Ovary (tissue), 9 donors: ENCODE results near the gene TNIP1. TPM values are rescaled to one million over a fixed set of nuclear protein-coding genes. Genes with fewer than 3 reads are reported as not detected.

Experiments used
- DNase-seq, 5 donors: peaks; one replicate each; pipeline ENCODE4 v3.0.0-alpha.2; 2019 to 2020
- H3K27ac ChIP-seq, 2 donors: fragments of 200-600 bp; one replicate each; pipeline versions ENCODE4 v1.5.1 to v1.8.0; 2019 to 2022
- H3K27me3 ChIP-seq: fragments of 200-600 bp; one replicate; pipeline ENCODE4 v1.8.0; 2022
- H3K36me3 ChIP-seq: fragments of 200-600 bp; sonication (generic); one replicate; pipeline ENCODE4 v1.5.1; 2019
- H3K4me1 ChIP-seq: one replicate; pipeline ENCODE4 v1.8.1; 2013; ENCODE audit warnings: mild to moderate bottlenecking, moderate library complexity; ENCODE audit not compliant: insufficient read depth
- H3K4me3 ChIP-seq: fragments of 200-600 bp; sonication (generic); one replicate; pipeline ENCODE4 v1.5.1; 2017
- H3K9me3 ChIP-seq, 2 donors: fragments of 200-600 bp in 1 of 2; sonication (generic) in 1 of 2; one replicate each; pipeline versions ENCODE4 v1.5.1 to v1.8.1; 2013 to 2019; ENCODE audit warnings: mild to moderate bottlenecking in 1 of 2, moderate library complexity in 1 of 2
- CTCF ChIP-seq, 3 donors: fragments of 450-650 bp in 2 of 3; fragments of 200-600 bp in 1 of 3; IDR thresholded peaks; one replicate each; pipeline versions ENCODE4 v1.5.1 to v1.8.0; 2016 to 2022; ENCODE audit warnings: antibody characterized with exemption in 3 of 3, mild to moderate bottlenecking in 1 of 3
- EP300 ChIP-seq: sonication (generic); formaldehyde crosslinking; IDR thresholded peaks from one replicate; pipeline ENCODE4 v1.6.1; 2017; ENCODE audit warnings: antibody characterized with exemption
- POLR2A ChIP-seq: fragments of 450-650 bp; IDR thresholded peaks from one replicate; pipeline ENCODE4 v1.6.1; 2017; ENCODE audit warnings: antibody characterized with exemption, mild to moderate bottlenecking, moderate library complexity
- WGBS, 3 donors: extraction: QIAGEN DNeasy Blood & Tissue Kit in 1 of 3; methylation state at CpG; one replicate each; pipeline versions ENCODE4 v1.1.5 to v1.1.7; 2013 to 2017; 5-methylcytosine and 5-hydroxymethylcytosine counted together
- intact Hi-C, 4 donors: fragments of 100-400 bp; cut with DNase I; formaldehyde crosslinking; loops; one replicate each; pipeline versions ENCODE4 v1.11.0 to v1.15.1; 2022 to 2023
- polyA plus RNA-seq, 2 donors: library from polyadenylated mRNA; stranded (reverse); fragments of 200-250 nt in 1 of 2; fragments of 350-450 nt in 1 of 2; fragmentation: Illumina TruSeq in 1 of 2; extraction: RNeasy Lipid Tissue Mini Kit (QIAGEN cat#74804) in 1 of 2; gene quantifications; one replicate each; pipeline ENCODE4 v1.2.3, GENCODE V29; 2013 to 2014
- total RNA-seq, 7 donors: library from RNA; depleted of rRNA in 2 of 7; stranded (reverse); fragments of >200 nt in 2 of 7; fragmentation: NEBNext Ultra II Directional in 3 of 7; extraction: Animal tissue kit (Norgen Biotek cat#: 25700) in 3 of 7; gene quantifications; one replicate each; pipeline versions ENCODE4 v1.1.0 to v1.2.4, GENCODE V29; 2016 to 2023
- donor health status: DM: no; HTN: no; CAD: no; lungs with moderate emphysema.
- donor health status: DM: no; HTN: no; CAD: no.
- donor health status: Bipolar disorder and iron deficiency.
- donor health status: DM: yes; HTN: yes; CAD: no.
- donor health status: DM: no; HTN: no; CAD: no.
- donor health status: DM: yes; HTN: yes; CAD: no.

Gene TNIP1
- total and polyA plus RNA-seq, 9 donors = 39.4 to 89.7 (median 60.6) TPM

DNA sequence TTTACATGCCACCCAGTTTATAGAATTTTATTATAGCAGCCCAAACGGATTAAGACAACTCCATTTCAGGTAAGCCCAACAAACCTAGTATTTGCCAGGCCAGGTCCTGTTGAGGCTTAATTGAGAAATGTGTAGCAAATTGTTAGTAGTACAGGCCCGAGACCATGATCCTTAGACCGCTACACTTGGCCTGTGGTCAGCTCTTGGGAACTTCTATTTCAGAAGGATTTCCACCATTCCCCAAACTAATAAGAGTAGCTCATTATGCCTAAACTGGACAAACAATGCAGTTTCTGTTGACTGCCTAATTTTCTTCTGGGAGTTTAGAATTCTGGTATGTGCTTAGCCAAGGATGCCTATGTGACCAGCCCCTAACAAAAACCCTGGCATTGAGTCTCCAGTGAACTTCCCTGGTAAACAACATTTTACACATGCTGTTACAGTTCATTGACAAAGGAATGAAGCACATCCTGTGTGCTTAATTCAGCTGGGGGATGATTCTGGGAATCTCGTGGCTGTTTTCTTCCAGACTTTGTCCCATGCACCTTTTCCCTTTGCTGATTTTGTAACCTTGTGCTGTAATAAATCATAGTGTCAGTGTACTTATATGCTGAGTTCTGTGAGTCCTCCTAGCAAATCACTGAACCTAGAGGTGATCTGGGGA lies 66.0 kb downstream of the TNIP1 start:
- H3K9me3 ChIP-seq = no peaks in the 10 kb centered on the region
- TF ChIP-seq EP300 (no peak), CTCF (IDR thresholded peaks at IDR 0.05) (no peak), POLR2A (no peak)
- H3K36me3 ChIP-seq = no peaks in the 10 kb centered on the region
- no peaks in the 10 kb centered on the region for H3K27me3 ChIP-seq
- H3K4me1 ChIP-seq = no peaks in the 10 kb centered on the region
- intact Hi-C loops = no loop called here
- no peak for DNase-seq
- H3K27ac ChIP-seq = no peak overlapping the region
- WGBS, 3 donors = 62 to 69% (median 66%) methylated on average over 4 of the region's 4 CpGs
- H3K4me3 ChIP-seq = no peak overlapping the region

DNA sequence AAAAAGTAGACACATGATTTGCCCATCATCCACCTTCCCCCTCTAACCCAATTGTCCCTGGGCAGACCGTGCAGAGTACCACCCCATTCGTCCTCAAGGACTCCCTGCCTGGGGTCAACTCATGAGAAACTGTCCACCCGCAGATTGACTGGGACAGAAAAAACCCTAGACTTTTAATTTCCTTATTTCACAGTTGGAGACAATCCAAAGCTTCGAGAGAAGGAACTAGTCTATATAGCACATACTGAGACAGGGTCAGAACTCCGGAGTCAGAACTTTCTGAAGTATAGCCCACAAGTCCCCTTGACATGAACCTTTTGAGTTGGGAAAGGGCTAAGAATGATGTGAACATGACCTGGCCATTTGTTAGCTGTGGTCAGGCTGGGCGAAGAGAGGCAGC lies 68.0 kb downstream of the TNIP1 start:
- Histone ChIP-seq H3K4me1 (peaks cover 3% of the 10 kb centered on the region), H3K27me3 (no peaks in the 10 kb centered on the region), H3K9me3 (no peaks in the 10 kb centered on the region), H3K27ac (no peak overlapping the region), H3K4me3 (no peak overlapping the region), H3K36me3 (no peaks in the 10 kb centered on the region)
- TF ChIP-seq CTCF (IDR thresholded peaks at IDR 0.05) (no peak), EP300 (no peak), POLR2A (no peak)
- DNase-seq = no peak
- intact Hi-C loops = no loop called here
- 88 to 91% (median 90%) methylated on average over 6 of the region's 6 CpGs for WGBS, 3 donors

DNA sequence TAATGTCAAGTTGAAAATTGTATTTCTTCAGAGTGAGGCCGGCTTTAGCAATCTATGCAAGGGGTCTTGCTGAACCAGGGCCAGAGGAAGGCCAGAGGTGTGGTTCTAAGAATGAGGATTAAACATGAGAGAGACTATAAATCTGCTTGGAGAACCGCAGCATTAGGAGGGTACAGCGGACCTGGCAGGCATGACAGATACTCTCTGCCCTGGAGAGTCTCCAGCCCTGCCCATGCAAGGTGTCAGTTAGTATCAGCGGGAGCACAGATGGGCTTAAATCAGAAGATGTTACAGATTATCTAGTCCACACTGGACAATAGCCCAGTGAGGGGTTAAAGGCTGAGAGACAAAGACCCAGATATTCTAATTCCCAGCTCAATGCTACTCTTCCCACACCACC lies 71.9 kb downstream of the TNIP1 start:
- Histone ChIP-seq H3K4me3 (no peak overlapping the region), H3K9me3 (no peaks in the 10 kb centered on the region), H3K27me3 (no peaks in the 10 kb centered on the region), H3K4me1 (peaks cover 24% of the 10 kb centered on the region), H3K27ac (no peak overlapping the region), H3K36me3 (no peaks in the 10 kb centered on the region)
- intact Hi-C loops = loop anchor here in 3 of 4 donors (5.0 to 10.0 kb wide), 4 partner anchors 38 to 96 kb away; no protein-coding TSS in a partner anchor
- no peak for DNase-seq
- TF ChIP-seq POLR2A (no peak), CTCF (IDR thresholded peaks at IDR 0.05) (no peak), EP300 (no peak)
- 93 to 97% (median 96%) methylated on average over 4 of the region's 4 CpGs for WGBS, 3 donors

- peaks cover 29% of the 10 kb centered on the region for H3K4me1 ChIP-seq
- WGBS, 3 donors = 41 to 57% (median 56%) methylated on average over 2 of the region's 2 CpGs
- intact Hi-C loops = loop anchor here in 3 of 4 donors (5.0 to 10.0 kb wide), 4 partner anchors 39 to 97 kb away; no protein-coding TSS in a partner anchor
- no peaks in the 10 kb centered on the region for H3K9me3 ChIP-seq
- no peak overlapping the region for H3K4me3 ChIP-seq
- no peak for TF ChIP-seq EP300
- no peak for TF ChIP-seq CTCF (IDR thresholded peaks at IDR 0.05)
- no peak for TF ChIP-seq POLR2A
- peak overlapping the region in 1 of 2 donors; percentile 43 for H3K27ac ChIP-seq
- no peaks in the 10 kb centered on the region for H3K27me3 ChIP-seq
- DNase-seq = no peak
- H3K36me3 ChIP-seq = no peaks in the 10 kb centered on the region
Observed at GRCh38 chr5:151008210-151008491, 72.7 kb downstream of the TNIP1 start.
